KBM-7 (cell line): ENCODE measurements around the gene COL11A2.

Experiments
- DNase-seq: peaks from one replicate; pipeline ENCODE4 v3.0.0-alpha.2; 2015
- in situ Hi-C: fragments of 300-500 bp; cut with MboI; formaldehyde crosslinking; loops from 2 replicates; pipeline ENCODE4 v1.14.3; 2020; ENCODE audit warnings: low sequenced_read_pairs, low pct_unique_long_range_greater_than_20kb, mixed read lengths

The COL11A2 gene

GRCh38 chr6:33175436-33176069 lies 16.7 kb downstream of the COL11A2 start:
- DNase-seq = no peak
- in situ Hi-C loops = no loop called here

GRCh38 chr6:33174784-33175183 lies 17.5 kb downstream of the COL11A2 start:
- in situ Hi-C loops = no loop called here
- DNase-seq = no peak

- DNase-seq = no peak
Measured at GRCh38 chr6:33173535-33174180, 18.6 kb downstream of the COL11A2 start.

GRCh38 chr6:33172688-33173534 lies 19.4 kb downstream of the COL11A2 start:
- in situ Hi-C loops = no loop called here

More at GRCh38 chr6:33173535-33174180, 18.6 kb downstream of the COL11A2 start:
- in situ Hi-C loops = no loop called here

GRCh38 chr6:33171880-33172687 lies 20.2 kb downstream of the COL11A2 start:
- no peak for DNase-seq
- in situ Hi-C loops = no loop called here

More at GRCh38 chr6:33172688-33173534, 19.4 kb downstream of the COL11A2 start:
- DNase-seq = peak; percentile 23

GRCh38 chr6:33171016-33171879 lies 21.0 kb downstream of the COL11A2 start:
- no peak for DNase-seq
- in situ Hi-C loops = no loop called here

- in situ Hi-C loops = no loop called here
Measured at GRCh38 chr6:33170176-33171015, 21.9 kb downstream of the COL11A2 start.

GRCh38 chr6:33169291-33170175 lies 22.7 kb downstream of the COL11A2 start:
- DNase-seq = no peak
- in situ Hi-C loops = no loop called here

More at GRCh38 chr6:33170176-33171015, 21.9 kb downstream of the COL11A2 start:
- no peak for DNase-seq

GRCh38 chr6:33168639-33169038 lies 23.6 kb downstream of the COL11A2 start:
- no peak for DNase-seq
- in situ Hi-C loops = no loop called here

GRCh38 chr6:33168284-33168601 lies 24.0 kb downstream of the COL11A2 start:
- in situ Hi-C loops = no loop called here
- no peak for DNase-seq

GRCh38 chr6:33167374-33168283 lies 24.6 kb downstream of the COL11A2 start:
- in situ Hi-C loops = no loop called here
- DNase-seq = no peak

GRCh38 chr6:33166811-33167210 lies 25.5 kb downstream of the COL11A2 start:
- no peak for DNase-seq
- in situ Hi-C loops = no loop called here

- in situ Hi-C loops = no loop called here
- DNase-seq = no peak
Measured at GRCh38 chr6:33166363-33166762, 25.9 kb downstream of the COL11A2 start.

GRCh38 chr6:33165581-33166258 lies 26.5 kb downstream of the COL11A2 start:
- no peak for DNase-seq

GRCh38 chr6:33164665-33165373 lies 27.4 kb downstream of the COL11A2 start:
- no peak for DNase-seq
- in situ Hi-C loops = no loop called here

More at GRCh38 chr6:33165581-33166258, 26.5 kb downstream of the COL11A2 start:
- in situ Hi-C loops = no loop called here
